Islet of Langerhans (tissue), 1 donor: ENCODE measurements around the gene CLN6.

Experiments
- FAIRE-seq: peaks from one replicate; lab custom pipeline; 2011; peaks lifted over from hg19 to GRCh38; lab: Jason Lieb, UNC

The CLN6 gene

DNA sequence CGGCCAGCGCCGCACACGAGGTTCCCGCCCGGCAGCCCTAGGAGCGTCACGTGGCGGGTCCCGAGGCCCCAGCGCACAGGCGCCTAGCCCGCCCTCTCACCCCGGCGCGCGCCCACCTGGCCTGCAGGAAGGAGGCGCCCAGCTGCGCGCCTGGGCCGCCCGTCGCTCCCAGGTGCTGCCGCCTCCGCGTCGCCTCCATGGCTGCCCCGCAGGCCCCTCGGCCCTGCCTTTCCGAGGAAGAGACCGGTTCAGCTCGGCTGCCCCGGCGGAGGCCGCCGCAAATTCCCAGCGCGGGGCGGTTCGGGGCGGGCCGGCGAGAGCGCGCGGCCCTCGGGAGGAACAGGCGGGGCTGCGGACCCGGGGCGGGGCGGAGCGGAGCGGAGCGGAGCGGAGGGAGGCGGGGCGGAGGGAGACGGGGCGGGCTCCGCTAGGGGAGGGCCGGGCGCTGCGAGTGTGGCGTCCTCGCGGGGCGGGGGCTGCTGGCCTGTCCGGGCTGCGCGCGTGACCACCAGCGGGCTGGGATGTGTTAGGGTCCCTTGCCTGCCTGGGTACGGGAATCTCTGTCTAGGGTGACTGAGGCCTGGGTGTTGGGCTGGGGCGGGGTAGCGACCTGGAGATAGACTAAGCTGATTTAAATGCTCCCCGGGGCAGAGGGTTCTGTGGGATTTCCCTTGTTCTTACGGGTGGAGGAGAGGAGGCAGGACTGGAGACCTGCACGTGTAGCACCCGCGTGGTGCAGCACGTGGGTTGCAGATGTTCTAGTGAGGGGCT is at the start of gene CLN6:
TSS of gene CLN6 (minus strand) at position 343 of the 771 bp plus-strand sequence. CDS start at position 199, 144 bp downstream.
- FAIRE-seq: no peak

DNA sequence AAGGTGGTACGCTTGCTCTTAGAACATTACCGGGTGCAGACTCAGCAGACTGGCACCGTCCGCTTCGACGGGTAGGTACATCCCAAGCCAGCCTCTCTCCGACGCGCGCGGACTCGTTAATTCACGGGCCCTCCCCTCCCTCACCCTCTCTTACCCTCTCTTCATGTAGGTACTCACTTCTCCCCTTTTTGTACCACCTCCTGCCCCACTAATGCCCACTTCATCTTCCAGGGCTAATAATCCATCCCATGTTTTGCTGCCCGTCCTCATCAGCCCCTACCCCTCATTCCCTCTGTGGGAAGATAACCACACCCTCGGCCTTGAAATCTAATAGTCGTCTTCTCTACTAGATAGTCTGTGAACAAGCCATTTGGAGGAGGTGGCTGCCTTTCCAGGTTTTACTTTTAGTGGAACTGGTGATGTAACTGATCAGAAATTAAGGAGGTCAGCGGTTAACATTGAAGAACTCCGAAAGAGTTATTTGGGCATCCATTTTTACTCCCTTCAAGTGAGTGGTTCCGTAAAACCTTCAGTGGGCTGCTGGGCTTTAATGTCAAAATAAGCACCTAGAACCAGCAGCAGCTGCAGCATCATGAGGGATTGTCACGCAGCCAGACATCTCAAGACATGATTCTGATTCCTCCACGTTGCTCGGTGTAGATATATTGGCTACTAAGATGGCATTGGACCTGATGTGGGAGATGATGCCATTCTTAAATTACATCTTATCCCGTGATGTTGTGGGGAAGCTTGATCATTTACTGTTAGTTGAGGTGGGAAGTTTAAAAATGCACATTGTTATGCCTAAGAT is 49.3 kb upstream of the CLN6 start:
- no peak for FAIRE-seq

DNA sequence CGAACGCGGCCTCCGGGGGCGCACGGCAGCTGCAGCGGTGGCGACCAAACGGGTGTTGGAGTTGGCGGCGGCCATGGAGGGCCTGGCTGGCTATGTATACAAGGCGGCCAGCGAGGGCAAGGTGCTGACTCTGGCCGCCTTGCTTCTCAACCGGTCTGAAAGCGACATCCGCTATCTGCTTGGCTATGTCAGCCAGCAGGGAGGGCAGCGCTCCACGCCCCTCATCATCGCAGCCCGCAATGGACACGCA is 48.7 kb upstream of the CLN6 start:
- no peak for FAIRE-seq

DNA sequence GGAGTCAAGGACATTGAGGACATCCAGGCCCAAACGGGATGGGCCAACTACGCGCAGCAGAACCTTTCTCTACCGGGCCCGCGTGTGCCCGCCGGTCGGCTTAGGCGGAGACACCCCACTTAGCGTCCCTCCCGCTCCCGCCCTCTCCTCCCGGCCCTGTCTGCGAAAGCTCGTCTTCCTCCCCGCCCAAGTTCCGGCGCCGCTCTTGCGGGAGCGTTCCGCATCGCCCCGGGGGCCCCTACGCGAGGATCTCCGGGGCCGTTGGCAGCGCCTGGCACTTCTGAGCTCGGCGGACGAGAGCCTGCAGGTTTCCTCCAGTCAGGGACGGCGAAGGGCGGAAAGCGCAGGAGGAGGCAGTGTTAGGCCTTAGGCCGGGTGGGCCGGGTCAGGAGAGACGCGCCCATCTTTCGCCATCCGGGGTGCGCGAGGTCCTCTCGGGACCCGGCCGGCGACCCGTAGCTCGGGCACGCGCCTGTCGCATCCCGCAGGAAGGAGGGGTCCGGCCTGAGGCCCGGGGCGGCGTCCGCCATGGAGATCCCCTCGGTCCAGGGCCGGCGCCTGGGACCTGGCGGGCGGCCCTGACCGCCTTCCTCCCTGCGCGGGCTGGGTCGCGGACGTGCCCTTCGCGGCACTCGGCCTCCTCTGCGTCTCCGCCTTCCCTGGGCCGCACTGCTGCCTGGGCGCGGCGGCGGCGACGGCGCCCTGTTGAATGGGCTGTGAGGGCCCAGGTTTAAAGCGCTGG is 48.2 kb upstream of the CLN6 start, which contains the start of gene FEM1B:
TSS of gene FEM1B (plus strand) at position 143 of the 742 bp plus-strand sequence. CDS start 673 bp downstream, outside the sequence.
- FAIRE-seq: no peak

DNA sequence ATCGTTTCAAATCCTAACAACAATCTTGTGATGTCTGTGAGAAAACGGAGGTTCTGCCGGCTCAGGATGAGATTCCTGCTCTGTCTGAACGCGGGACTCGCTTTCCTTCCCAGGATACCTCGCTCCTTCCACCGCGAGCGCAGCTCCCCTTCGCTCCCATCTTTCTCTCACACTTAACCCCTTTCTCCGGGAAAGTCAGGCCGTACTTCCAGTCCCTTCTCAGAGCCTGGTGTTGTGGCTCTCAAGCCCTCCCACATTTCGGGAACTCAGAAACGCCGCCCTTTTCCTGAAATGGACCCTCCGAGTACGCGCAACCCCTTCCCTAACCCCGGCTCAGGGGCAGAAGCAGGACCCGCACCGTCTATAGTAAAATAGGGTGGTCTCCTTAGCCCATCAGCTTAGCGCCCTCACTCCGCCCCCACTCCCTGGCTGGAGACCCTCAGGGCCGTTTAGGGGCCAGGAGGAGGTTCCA is 47.6 kb upstream of the CLN6 start:
- no peak for FAIRE-seq

DNA sequence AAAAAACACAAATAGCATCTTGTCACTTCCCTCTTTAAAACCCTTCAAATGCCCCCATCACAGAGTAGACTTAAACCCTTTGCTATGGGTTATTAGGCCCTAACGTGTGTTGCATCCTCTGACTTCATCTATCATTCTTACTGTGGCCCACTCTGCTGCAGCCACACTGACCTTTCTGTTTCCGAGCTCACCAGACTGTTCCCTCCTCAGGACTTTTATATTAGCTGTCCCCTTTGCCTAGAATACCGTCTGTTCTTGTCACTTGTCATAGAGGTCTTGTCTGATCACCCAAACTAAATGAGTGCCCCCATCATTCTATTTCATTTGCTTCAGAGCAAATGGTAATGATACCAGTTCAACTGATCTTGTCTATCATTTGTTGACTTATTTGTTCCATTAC is 47.1 kb upstream of the CLN6 start:
- no peak for FAIRE-seq

DNA sequence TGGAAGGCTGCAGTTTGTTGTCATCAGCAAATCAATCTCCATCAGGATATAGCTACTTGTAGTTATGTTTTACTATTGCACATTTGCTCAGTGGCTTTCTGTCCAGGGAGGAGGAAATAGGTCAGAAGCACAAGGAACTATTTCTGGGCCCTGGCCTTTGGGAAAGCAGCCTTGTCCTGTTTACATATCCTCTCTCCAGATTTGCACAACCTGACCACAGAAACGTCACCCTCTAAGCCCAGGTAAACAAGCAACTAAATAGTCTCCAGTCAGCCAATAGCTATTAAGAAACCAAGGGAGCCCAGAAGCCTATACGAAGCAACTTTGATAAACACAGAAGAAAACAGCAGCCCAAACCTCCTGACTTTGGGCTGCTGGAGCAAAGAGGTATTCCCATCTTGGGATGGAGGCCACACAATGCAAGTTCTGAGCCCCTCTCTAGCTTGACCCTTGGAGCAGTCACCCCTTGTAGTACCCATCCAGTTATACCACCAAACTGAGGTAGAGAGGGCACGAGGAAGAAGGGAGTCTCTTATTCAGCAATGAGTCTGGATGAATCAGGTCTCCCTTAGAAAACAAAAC is 45.7 kb upstream of the CLN6 start:
- no peak for FAIRE-seq

DNA sequence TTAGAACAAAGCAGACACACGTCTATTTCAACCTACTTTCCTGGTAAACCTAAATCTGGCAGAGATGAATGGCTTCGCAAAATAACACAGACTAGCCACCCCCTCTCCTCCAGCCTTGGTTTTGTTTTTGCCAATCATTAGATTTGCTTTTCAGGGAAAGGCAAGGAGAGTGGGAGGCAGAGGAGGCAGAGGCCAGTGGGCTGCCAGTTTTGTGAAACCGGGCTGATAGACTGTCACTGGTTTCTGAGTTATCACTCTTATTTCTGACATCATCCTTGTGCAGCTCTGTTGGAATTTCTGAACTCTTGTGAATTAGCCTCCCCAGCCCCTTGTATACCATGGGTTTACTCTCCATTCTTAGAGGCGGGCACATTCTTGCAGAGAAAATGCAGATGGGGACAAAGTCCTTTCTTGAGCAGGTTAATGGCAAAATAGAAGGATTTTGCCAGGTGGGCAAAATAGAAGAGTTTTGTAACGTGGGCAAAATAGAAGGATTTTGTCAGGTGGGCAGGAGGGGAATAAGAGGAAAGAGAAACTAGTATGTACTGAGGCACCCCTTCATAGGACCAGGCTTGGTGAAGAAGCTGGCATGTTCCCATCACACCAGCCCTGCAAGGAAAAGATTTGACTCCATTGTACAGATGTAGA is 44.8 kb upstream of the CLN6 start:
- no peak for FAIRE-seq

DNA sequence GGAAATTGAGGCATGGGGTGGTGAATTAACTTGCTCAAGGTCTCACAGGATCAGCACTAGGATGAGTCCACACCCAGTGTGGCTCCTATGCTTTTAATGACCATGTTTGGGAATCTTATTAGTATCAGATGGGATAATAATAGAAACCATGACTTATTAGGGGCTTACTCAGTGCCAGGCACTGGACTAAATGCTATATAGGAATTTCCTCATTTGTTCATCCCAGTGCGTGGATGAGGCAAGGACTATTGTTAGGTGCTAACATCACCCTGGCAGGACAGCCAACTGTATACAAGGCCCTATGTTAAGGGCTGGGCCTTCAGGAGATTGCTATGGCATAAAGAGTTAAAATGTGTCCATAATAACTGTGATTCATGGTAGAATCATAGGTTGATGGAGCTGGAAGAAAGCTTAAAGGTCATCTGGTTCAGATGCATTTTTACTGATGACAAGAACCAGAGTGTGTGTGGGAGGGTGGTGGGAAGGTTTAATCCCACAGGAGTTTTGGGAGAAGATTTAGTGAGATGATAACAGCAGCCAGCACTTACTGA is 43.3 kb upstream of the CLN6 start:
- no peak for FAIRE-seq

DNA sequence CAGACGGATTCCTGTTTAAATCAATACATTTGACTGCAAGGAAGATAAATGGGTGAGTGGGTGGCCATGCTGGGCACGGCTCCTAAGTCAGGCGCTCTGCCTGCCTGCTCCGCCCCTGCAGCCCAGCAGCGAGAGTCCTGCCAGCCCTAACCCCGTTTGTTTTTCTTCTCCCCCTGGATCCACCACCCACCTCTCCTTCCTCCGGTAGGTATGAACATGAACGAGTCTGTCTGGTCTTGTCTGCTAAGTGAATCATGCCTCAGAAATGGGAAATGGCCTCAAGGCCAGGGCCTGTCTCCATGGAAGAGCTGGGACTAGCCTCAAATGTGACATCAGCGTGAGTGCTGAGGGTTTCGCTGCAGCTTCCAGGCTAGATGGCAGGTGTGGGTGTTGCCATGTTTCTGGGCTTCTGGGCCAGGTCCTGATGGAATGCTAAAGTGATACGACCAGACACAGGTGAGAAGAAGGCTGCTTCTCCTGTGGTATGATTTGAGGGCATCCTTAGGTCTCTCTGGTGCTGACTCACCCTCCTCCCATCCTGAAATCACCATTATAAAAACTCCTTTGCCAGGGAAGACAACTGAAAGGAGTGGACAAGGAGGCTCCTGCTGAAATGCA is 42.4 kb upstream of the CLN6 start:
- FAIRE-seq: no peak

DNA sequence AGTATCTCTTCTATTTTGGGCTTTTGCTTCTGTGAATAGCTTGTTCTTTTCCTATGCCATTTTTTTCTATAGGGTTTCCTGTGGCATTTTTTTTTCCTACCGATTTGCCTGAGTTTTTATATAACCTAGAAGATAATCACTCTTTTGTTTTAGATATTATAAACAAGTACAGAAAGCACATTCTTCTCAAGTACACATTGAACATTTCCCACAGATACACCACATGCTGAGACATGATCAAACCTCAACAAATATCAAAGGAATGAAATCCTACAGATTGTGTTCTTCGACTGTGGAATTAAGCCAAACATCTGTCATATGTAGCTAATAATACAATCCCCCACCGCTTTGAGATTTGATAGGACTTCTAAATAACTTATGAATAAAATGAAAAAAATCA is 38.9 kb upstream of the CLN6 start:
- FAIRE-seq: no peak

DNA sequence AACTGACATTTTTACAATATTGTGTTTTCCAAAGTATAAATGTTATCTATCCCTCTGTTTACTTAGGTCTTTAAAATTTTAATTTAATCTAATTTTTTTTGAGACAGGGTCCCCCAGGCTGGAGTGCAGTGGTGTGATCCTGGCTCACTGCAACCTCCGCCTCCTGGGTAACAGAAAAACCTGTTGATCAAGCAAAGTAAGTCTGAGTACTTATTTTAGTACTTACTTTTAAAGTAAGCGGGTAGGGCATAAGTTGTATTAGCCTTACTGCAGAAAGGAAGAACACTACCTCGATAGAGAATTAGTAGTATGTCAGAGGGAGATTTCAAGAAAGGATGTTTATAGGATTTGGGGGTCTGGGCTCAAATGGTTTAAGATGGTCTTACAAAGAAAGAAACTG is 36.1 kb upstream of the CLN6 start:
- FAIRE-seq: no peak

DNA sequence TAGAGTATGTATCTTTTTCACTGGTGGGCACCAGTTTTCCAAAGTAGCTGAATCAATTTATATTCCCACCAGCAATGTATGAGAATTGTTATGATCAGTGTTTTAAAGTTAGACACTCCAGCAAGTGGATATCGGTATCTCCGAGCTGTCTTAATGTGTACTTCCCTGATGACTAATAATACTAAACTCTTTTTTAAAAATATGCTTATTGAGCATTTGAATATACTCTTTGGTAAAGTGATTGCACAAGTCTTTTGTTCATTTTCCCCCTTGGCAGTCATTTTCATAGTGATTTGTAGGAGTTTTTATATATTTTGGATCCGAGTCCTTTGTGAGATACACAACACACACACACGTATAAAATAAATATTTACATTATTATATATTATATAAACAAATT is 35.6 kb upstream of the CLN6 start:
- FAIRE-seq: no peak

DNA sequence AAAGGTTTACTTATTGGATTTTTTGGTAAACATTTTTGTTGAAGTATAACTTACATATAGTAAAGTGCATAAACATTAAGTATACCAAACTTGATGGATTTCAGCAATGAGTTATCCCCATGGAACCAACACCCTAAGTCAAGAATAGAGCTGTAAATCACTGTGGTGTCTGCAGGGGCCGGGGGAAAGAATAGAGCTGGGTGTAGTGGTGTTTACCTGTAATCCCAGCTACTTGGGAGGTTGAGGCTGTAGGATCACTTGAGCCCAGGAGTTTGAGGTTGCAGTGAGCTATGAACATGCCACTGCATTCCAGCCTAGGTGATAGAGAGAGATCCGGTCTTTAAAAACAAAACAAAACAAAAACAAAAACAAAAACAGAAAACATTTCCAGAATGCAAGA is 34.8 kb upstream of the CLN6 start:
- FAIRE-seq: no peak

DNA sequence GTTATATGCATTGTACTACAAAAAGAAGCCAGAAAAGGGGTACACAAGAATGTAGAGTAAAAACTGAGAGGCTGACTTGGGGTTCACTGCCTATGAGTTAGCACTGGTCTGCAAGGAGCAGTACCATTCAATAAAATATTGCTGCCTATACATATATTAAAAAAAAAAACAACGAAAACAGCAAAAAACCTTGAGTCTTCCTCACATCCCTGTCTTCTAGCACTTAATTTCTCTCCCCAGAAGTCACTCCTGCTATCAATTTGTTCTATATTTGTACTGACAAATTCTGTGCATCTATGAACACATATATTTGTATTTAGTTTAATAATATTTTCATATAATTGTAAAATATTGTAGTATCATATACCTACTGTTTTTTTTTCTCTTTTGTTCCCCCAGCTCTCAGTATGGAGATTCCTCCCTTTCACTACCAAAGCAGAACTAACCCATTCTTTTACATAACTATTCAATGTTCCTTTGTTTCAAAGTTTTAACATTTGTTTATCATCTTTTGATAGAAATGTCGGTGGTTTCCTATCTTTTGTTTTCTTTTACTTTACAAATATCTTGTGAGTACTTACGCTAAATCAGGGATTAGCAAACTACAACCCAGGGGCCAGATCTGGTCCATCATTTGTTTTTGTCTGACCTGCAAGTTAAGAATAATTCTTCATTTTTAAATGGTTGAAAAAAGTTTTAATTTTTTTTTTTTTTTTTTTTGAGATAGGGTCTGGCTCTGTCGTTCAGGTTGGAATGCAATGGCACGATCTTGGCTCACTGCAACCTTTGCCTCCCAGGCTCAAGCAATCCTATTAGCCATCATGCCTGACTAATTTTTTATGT is 33.2 kb upstream of the CLN6 start:
- FAIRE-seq: no peak

DNA sequence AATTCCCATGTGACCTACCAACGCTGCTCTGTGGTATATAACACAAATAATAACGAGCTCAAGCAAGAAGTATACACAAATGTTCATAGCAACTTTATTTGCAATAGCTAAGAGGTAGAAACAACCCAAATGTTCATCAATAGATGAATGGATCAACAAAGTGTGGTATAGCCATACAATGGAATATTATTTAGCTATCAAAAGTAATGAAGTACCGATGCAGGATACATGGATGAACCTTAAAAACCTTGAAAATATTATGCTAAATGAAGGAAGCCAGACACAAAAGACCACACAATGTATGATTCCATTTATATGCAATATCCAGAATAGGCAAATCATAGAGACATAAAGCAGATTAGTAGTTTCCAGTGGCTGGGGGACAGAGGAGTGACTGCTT is 32.5 kb upstream of the CLN6 start:
- no peak for FAIRE-seq

DNA sequence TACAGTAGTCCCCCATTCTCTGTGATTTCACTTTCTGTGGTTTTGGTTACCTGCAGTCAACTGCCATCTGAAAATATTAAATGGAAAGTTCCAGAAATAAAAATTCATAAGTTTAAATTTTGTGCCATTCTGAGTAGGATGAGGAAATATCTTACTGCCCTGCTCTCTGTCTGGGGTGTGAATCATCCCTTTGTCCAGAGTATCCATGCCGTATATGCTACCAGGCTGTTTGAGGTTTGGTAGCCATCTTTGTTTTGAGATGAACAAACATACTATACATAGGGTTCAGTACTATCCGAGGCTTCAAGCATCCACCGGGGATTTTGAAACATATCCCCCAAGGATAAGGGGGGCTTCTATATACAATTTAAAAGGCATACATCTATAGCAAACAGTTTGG is 31.7 kb upstream of the CLN6 start:
- no peak for FAIRE-seq

DNA sequence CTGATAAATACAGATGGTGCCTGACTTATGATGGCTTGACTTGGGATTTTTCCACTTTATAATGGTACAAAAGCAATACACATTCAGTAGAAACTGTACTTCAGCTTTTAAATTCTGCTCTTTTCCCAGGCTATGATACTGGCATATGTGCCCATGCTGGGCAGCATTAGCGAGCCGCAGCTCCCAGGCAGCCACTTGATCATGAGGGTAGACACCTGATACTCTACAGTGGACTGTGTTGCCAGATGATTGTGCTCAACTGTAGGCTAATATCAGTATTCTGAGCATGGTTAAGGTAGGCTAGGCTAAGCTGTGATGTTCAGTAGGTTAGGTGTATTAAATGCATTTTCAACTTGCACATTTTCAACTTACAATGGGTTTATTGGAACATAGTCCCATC is 30.4 kb upstream of the CLN6 start:
- FAIRE-seq: no peak

DNA sequence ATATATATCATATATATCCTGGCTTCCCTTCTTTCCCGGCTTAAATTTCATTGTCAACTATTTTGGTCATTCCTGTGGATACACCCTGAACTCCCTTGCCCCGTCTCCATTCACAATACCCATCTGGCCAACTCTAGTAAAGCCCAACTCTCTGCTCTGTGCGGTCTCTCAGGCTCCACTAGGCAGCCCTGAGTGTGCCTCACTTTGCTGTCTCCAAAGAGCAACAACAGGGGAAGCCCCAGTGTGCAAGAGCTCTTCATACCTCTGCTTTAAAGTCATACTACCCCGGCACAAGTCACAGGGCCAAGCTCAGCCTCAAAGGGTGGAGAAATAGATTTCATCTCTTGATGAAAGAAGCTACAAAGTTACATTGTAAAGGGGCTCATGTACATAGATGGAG is 29.2 kb upstream of the CLN6 start:
- no peak for FAIRE-seq

DNA sequence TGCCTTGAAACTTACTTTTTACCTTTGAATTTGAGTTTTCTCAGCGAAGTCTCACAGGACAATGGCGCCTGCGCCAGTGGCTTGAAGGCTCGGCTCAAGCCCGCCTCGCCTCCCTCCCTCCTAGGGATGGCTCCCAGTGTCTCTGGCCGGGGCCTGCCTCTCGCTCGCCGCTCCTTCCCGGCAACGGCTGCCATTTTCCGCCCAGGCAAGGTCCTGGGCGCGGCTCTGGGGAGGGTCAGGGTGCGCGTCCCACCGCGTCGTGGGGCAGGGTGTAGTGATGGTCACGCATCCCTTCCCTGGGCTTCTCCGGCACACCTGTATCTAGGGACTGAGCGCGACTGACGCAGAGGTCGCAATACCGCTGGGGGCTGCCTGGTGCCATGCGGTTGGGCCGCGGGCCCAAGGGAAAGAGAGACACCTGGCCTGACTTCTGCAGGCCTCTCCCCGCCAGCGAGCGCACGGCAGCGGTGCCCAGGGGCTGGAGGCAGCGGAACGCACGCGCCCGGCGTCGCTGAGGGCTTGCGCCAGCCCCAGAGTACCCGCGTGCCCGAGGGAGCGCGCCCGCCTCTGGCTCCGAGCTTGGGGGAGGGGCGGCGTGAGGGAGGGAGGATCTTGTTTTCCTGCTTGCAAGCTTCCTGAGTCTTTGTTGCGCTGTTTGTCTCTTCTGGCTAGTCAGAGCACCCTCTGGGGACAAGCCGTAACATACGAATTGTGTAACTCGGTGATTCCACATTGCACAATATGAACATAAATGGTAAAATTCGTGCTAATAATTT is 27.3 kb upstream of the CLN6 start:
- FAIRE-seq: no peak
